Endothelial cell of umbilical vein (primary cell): ENCODE measurements around the gene PSKH1.

Experiments used
- CTCF ChIP-seq, 2 donors: IDR thresholded peaks; 1 replicate in 1 of 2; 2 replicates in 1 of 2; pipeline ENCODE4 v1.5.1; 2011; ENCODE audit warnings: low read length in 2 of 2, mild to moderate bottlenecking in 2 of 2, moderate library complexity in 2 of 2, control low read depth in 1 of 2, inconsistent platforms in 1 of 2, low read depth in 1 of 2; ENCODE audit not compliant: insufficient read depth in 1 of 2; ENCODE audit errors: extremely low read depth in 1 of 2
- EZH2 ChIP-seq: IDR thresholded peaks from 2 replicates; pipeline ENCODE4 v1.6.1; 2012; ENCODE audit warnings: borderline replicate concordance, low read depth, mild to moderate bottlenecking, moderate library complexity, low read length, inconsistent platforms; ENCODE audit not compliant: severe bottlenecking
- FOS ChIP-seq: IDR thresholded peaks from 2 replicates; pipeline ENCODE4 v1.6.1; 2011; ENCODE audit warnings: mild to moderate bottlenecking, low read length, moderate library complexity, borderline replicate concordance; ENCODE audit not compliant: insufficient read depth
- MAX ChIP-seq: IDR thresholded peaks from 2 replicates; pipeline ENCODE4 v1.6.1; 2011; ENCODE audit not compliant: insufficient read depth, insufficient read length
- POLR2A ChIP-seq: IDR thresholded peaks from 2 replicates; pipeline ENCODE4 v1.6.1; 2012; ENCODE audit warnings: low read depth, mild to moderate bottlenecking, control low read depth, low read length
- POLR2AphosphoS5 ChIP-seq: IDR thresholded peaks from 2 replicates; pipeline ENCODE4 v1.6.1; 2012; ENCODE audit warnings: low read depth, mild to moderate bottlenecking, control low read depth, low read length, moderate library complexity; ENCODE audit not compliant: insufficient read depth

- TF ChIP-seq POLR2A (no peak), CTCF (IDR thresholded peaks at IDR 0.05; ENCODE audit: extremely low read depth in 1 of 2, insufficient read depth in 1 of 2, low read depth in 1 of 2, low read length in 2 of 2) (no peak), POLR2AphosphoS5 (no peak), EZH2 (no peak), MAX (no peak), FOS (no peak)
Observed at GRCh38 chr16:67944690-67945391, 51.8 kb downstream of the PSKH1 start.
